NCI-H2196 (cell line): Measurements from ENCODE around the gene RNF113B.

Experiments
- DNase-seq: peaks from one replicate; lab custom pipeline; 2025; ENCODE audit not compliant: unreplicated experiment; lab: John Stamatoyannopoulos, UW

RNF113B gene

DNA sequence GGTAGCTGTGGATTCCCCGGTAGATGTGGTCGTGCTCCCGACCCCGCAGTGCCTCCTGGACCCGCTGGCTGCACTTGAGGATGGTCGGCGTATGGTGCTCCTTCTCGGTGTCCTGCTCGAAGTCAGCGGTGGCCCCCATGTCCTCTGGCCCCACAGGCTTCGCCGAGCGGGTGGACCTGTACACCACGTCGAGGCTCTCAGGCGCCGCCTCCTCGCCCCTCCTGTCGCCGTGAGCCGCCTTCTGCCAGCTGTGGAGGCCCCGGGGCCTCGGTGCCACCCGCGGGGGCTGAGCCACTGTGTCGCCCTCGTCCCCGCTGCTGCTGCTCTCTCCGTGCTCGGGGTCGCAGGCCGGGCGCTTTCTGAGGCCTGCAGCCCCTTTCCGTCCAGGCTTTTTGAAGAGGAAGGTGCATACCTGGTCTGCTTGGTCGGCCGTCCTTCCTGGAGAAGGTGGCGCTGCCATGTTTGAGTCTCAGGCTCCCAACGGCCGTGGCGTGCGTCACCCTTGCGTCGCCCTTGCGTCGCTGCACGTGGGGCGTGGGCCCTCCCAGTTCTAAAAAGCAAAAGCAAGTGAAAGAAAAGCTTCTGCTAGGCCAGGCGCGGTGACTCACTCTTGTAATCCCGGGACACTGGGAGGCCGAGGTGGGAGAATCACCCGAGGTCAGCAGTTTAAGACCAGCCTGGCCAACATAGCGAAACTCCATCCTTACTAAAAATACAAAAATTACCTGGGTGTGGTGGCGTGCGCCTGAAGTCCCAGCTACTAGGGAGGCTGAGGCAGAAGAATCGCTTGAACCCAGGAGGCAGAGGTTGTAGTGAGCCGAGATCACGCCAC is at the start of gene RNF113B:
Gene RNF113B, minus strand, starts transcription at position 493 of the 832 bp plus-strand sequence. Its CDS starts 33 bp downstream, at position 460.
- no peak for DNase-seq

DNA sequence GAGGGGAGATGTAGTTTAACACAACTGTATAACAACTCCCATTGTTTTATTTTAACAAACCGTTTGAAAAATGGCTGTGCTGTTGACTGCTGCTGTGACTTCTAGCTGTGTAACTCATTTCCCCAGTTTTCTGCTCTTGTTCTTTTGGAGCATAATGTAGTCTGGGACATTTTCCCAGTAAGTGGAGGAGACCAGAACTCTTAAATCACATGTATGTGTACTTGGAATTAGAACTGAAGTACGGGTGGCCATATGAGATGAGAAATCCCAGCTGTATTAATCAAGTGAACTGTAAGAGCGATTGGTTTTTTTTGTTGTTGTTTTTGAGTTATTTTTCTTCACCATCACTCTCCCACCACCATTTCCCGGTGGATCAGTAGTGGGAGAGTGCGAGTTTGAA is 49.4 kb upstream of the RNF113B start:
- no peak for DNase-seq

DNA sequence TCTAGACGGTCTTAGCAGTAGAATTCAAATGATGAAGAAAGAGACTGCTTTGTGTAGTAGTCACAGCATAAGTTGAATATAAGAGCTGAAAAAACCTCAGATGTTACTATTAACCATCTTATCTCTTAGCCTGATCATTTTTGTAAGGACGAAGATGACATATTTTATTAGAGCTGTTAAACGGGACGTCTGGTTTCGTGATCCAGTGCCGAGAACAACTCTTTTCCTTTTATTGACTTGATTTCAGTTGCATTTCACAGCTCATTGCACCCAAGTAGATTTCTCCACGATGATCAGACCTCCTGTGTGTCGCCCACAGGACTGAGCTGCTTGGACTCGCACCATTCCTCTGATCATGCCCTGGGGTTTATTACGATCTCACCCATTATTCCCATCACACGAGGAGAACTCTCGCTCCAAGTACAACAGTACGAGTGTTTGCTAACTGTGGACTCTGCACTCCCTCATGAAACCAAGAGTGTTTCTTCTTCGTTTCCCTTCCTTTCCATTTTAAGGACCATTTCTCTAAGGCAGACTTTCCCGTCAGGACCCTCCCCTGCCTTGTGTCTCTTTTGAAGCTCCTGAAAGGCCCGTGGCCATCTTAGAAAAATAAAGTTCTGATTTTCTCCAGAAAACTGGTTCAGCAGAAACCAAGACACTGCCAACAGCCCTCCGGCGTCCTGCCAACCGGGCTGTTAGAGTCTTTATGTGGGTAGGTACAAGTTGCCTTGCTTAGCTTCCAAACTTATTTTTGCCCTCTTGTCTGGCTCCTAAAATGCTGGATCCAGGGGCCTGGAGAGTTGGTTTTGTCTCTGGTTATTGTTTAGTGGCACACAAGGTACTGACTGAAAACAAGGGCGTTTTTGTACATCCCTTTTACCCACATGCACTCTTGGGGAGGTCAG is 48.2 kb upstream of the RNF113B start:
- no peak for DNase-seq

DNA sequence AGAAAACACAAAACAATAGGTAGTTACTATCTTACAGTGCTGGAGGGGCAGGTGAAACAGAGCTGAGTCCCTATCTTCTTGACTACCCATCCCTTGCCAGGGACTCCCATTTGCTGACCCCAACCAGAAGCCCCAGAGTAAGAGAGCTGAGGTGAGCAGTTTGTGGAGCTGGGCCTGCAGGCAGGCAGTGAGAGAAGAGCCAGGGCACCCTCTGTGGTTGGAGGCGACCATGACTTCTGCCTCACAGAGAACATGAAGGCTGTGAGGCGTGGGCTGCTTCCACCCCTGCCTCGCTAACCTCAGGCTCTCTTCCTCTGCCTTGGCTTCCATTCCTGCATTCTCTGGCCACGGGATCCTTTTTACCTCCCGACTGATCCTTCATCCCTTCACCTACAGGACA is 47.5 kb upstream of the RNF113B start:
- DNase-seq: no peak

DNA sequence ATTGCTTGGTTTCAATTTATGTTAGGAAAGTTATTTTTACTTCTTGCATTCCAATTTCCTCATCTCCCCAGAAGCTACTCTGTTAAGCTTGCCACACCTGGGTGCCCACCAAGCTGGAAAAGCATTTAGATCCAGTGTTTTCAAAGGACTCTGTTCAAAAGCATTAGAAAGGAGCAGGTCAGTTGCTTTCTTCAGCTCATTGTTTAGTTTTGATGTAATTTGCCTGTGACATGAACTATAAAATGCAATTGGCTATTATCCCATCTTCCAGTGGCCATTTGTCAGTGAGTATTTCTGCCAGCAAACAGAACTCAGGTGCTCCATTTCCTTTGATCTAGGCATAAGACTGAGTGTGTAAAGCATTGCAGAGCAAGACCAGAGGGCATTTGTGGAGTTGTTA is 46.7 kb upstream of the RNF113B start:
- no peak for DNase-seq

DNA sequence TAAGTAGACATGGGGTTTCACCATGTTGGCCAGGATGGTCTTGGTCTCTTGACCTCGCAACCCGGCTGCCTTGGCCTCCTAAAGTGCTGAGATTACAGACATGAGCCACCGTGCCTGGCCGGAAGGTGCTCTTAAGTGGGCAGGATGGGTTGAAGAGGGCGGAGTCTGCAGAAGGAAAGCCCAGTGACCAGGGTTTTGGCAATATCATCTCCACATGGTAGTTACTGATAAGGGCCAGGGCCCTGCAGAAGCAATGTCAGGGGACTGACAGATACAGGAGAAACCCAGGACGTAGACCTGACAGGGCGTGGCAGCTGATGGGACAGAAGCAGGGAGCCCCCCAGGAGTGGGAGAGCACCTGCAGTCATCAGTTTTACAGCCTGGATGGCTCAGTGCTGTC is 45.7 kb upstream of the RNF113B start:
- no peak for DNase-seq

DNA sequence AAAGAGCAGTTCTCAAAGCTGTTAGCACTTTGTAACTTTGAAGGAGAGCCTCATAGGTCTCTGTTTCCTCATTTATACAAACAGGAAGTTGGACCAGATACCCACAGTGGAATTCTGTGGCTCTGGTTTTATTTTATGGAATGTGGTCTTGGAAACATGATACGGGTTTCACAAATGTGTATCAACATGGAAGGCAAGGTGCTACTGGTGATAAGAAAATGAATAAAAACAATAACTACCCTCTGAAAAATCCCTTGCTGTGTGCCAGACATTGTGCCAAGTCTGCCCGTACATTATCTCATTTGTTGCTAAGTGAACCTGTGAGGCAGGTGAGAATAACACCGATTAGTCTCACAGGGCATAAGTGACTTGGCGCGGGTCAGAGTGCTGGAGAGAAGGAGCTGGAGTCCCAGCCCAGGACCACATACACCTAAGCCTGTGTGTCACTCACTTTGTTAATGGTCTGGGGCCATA is 45.0 kb upstream of the RNF113B start:
- no peak for DNase-seq

DNA sequence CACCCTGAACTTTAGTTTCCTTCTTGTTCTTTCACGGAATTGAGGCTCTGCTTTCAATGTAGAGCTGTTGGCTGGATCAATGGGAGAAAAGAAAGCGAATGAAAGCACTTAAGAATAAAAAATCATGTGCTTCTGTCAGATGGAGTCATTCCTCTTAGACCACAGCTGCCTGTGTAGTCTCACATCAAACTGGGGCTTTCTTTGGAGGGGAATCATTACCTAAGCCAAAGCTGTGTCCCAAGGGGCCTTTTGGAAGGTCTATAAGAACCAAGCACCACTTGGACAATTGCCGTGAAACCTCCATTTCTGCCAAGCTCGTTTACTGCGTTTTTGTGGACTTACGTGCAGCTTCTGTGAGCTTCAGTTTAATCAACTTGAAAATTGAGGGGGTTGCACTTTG is 44.2 kb upstream of the RNF113B start:
- DNase-seq: no peak

DNA sequence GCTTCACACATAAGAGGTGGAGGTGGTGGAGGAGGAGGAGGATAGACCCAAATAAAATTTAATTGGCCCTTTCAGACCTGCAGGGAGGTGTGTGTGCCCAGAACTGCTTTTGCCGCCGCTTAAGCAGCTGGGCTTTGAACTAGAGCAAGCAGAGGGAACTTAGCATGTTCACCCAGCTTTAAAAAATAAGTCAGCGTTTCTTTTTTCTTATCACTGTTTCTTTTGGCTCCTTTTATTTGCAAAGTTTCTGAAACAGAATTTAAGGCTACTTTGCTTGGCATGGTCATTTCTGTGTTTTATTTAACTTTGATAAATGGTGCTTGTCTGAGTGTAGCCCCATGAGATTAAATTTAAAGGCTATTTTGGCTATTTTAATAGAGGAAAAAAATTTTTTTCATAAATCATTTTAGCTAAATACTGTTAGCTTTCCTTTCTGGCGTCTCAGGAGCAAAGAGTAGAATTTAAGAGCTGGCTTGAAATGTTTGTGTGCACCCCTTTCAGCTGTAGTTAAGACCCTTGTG is 43.3 kb upstream of the RNF113B start:
- no peak for DNase-seq

DNA sequence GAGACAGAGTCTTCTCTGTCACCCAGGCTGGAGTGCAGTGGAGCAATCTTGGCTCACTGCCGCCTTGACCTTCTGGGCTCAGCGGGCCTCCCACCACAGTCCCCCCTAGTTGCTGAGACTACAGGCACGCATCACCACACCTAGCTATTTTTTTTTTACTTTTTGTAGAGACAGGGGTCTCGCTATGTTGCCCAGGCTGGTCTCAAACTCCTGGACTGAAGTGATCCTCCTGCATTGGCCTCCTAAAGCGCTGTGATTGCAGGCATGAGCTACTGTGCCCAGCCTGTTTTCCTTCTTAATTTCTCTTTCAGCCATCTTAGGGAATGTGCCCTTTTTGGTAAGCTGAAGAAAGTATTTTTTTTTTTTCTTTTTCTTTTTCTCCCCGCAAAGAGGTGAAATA is 42.6 kb upstream of the RNF113B start:
- no peak for DNase-seq

DNA sequence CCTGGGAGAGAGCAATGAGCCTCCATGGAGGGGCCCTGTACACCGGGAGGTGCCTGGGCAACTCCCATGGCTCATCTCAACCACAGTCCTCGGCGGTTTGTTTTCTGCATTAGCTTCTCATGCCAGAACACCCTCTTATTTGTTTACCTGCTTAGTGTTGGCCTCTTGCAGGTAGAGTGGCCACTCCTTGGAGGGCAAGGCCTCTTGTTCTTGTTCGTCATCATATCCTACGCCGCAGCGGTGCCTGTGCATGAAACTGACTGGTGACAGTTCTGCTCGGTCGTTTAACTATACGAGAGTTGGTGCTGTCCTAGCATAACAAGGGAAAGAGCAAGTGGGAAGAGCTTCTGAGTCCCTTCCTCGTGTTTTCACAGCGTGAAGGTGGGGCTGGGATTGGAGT is 40.5 kb upstream of the RNF113B start:
- DNase-seq: no peak

DNA sequence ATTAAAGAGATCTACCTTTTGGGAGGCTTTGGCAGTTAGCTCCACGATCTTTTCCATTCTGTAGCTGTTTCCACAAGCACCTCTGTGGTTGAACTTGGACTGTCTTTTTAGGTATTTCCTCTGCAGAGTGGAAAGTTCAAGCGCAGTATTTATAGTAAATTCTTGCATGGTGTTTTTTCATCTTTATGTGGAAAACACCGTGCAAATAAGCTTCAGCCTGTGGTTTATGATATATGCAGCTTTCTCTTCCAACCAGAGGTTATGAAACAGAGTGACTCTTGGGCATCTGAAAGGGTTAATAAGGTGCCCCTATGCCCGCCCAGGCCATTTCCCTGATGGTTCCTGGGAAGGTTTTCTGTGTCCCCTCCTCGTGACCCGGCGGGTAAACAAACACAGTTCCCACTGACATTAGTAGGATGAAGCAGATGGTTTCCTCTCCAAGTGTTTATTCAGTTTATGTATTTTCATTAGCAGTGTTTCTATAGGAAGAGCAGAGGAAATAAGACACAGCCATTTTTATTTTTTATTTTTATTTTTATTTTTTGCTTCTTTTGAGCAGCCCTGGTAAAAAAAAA is 39.7 kb upstream of the RNF113B start:
- no peak for DNase-seq

DNA sequence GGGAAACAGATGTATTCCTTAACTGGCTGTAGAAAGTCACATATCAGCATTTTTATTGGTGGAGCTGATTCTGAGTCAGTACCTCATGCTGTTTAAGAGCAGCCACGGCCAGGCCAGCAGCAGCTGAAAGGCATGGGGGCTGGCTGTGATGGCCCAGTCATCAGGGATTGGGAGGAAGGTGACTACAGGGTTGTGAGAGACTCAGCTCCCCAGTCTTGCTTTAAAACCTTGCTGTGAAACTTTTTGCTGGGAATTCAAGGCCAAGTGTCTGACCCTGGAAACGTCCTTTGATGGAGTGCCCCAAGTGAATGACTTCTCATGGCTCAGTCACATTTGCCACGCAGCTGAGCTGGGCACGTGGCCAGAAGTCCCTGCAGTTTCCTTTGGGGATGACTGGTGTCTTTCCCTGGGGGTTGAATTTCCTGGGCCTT is 39.1 kb upstream of the RNF113B start:
- no peak for DNase-seq

DNA sequence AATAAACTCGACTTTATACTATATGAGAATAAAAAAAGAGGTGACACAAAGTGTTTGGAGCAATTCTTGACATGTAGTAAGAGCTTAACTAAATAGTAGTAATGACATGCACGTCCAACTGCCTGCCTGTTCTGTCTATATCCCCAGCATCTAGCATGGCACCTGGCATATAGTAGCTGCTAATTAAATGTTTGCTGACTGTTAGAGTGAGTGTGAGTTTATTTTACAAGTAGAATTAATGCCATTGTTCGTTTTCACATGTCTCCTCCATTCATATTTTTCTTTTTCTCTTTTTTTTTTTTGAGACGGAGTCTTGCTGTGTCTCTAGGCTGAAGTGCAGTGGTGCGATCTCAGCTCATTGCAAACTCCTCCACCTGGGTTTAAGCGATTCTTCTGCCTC is 38.4 kb upstream of the RNF113B start:
- no peak for DNase-seq

DNA sequence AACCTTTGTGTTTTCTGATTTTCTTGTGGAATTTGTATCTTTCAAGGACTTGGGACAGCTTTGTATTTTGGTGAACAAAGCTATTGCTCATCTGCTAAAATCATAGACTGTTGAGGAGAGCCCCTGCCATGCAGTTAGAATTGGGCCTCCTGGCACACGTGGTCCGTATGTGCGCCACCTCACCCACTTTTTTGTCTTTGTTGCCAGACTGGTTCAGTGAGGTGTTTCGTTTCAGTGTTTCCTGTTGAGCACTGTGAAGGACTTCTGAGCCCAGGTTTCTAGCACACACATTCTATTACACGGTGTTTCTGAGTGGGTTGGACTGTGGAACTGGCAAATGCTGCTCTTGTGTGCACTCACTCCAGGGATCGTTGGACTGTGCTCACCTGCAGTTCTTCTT is 37.6 kb upstream of the RNF113B start:
- DNase-seq: peak; percentile 25

DNA sequence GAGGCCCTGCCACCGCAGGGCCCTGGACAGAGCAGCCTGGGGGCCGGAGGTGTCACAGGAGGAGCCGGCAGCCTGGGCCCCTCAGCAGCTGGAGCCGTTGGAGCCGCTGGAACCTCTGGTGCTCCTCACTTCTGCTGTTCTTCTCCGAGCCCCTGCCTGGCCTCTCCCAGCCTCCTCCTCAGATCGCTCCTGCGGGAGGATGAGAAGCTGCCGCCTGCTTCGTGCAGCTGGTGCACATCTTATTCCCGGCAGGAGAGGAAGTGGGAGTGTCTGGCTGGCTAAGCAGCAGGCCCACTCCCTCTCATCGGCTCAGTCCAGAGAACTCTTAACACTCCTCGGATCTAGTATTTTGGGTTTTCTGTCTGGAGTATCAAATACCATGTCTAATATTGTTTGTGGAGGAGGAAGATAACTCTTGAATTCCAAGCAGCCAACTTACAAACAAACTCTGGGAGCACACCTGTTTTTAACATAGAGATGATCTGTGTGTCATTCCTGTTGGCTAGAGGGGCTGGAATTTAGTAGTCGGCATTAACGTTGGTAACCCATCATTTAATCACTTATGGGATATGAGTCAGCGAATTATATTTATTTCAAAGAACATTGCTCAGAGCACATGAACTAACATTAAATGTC is 37.1 kb upstream of the RNF113B start:
- DNase-seq: no peak

DNA sequence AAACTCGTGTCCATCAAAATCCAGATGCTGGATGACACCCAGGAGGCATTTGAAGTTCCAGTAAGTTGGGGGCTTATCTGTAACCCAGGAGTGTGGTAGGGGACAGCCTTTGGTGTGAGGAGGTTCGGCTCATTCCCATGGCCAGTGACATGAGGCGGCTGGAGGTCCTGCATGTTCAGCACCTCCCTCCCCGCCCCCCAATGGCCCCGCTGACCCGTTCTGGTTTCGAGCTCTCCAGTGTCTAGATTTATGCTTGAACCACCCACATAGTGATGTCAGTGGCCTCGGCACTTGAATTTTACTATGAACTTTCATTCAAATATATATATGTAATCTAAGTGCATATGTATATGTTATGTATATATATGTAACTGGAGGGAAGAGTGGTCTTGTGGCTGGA is 36.3 kb upstream of the RNF113B start:
- no peak for DNase-seq

DNA sequence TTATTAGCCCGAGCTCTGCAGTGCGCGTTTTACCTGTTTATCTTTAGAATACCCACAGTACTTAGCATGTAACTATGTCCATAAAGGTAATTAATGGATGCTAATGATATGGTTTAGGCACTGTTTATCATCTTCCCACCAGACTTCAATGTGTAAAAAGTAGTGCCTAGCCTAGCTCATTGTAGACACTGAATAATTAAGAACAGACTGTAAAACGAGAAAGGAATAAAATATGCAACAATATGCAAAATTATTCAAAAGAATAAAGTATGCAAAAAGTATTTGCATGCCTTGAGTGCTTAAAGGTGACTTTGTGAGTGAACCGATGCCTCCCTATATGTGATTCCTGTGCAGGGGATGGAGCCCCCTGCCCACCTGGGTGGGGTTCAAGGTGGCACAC is 35.7 kb upstream of the RNF113B start:
- no peak for DNase-seq

DNA sequence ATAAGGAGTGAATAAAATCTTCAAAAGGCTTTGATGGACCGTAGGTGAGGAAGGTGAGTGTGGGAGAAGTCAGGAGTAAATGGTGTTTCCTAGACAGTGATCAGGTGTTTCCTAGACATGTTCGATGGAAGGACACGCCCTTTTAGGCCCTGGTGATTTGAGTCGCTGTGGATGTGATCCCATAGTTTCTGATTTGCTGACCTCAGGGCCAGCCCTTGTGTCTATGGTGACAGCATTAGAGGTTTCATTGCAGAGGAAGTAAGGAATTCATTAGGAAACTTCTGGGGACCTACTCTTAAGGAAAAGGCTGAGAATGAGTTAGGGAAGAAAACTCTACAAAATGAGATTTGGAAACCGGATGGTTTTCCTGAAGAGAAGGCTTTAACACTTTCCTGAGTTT is 31.5 kb upstream of the RNF113B start:
- DNase-seq: no peak

DNA sequence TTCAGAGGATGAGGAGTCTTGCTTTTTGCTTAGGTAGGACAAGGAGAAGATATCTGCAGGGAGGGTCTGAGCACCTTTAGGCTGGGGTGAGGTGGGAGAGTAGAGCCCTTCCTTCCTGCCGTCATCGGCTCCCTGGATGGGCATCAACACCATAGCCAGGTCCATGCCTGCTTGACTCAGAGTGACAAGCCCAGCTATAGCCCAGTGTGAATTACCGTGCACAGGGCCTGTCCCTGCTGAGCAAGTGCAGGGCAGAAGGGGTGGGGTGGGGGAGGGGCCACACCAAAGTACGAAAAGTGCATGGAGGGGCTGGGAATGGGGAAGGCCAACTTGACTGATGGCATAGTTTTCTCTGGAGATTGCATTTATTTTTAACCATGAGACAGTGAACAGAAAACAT is 30.3 kb upstream of the RNF113B start:
- no peak for DNase-seq

DNA sequence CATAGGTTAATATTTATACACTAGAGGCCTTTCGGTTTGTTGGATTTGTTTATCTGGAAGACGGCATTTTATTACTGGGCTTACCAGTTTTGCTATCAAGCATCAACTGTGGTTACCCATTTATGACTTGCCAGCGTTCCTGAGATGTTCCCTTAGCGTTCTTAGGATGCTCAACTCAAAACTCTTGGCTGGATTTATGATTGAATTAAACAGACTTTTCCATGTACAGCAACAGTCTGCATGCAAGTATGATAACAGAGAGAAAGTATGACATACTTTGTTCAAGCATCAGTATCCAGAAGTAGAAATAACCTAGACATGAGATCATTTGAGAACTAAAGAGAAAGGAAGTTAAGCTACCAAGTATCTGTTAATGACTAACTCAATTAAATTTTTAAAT is 29.9 kb upstream of the RNF113B start:
- no peak for DNase-seq
